ENCODE results near the gene PAX5.

Gene PAX5

DNA sequence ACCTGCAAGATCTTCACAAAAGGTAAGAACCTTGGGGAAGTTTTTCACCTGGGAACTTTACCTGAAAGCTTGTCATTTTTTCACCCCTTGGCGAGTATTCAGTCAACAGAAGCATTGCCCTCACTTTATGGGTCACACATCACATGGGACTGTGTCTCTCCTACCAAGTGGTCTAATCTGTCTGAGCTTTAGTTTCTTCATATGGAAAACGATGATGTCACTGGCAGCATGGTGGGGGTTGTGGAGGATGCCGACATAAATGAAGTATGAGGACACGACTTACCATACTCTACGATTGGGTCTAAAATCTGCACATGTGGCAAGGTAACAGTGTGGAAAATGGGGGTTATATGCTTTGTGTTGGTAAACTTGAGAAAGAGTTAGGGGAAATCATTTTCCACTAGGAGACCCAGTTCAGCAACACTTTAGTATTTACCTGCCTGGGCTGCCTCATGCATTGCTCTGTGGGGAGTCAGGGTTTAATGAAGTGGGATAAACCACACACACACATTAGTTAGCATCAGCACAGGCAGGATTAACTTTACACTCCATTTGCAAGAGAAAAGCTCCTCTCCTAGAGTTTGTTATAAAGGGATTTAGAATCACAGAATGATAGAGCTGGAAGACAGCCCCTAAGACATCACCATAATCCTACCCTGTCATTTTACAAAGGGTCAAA, 19.8 kb upstream of the PAX5 start:
- Histone ChIP-seq H4K20me1 (ENCODE audit: insufficient read depth, low read length) (no peaks in the 10 kb centered on the region), H3K9me3 (ENCODE audit: insufficient read depth, low read length, severe bottlenecking) (no peaks in the 10 kb centered on the region), H3K27me3 (ENCODE audit: insufficient read depth, low read length, poor library complexity) (peaks cover 12% of the 10 kb centered on the region), H3K9ac (ENCODE audit: low read depth, low read length) (no peak overlapping the region), H3K79me2 (ENCODE audit: insufficient read depth, low read length) (no peaks in the 10 kb centered on the region), H3K4me1 (ENCODE audit: insufficient read depth, low read length) (no peaks in the 10 kb centered on the region), H3K27ac (ENCODE audit: low read length) (no peak overlapping the region), H3K36me3 (ENCODE audit: insufficient read depth, low read length) (no peaks in the 10 kb centered on the region), H3K4me2 (ENCODE audit: insufficient read depth, low read length) (no peak overlapping the region), H3K4me3 (ENCODE audit: low read depth in 1 of 2, low read length in 2 of 2) (no peak overlapping the region), H2AFZ (ENCODE audit: low read depth, low read length) (no peak overlapping the region)
- ATAC-seq (ENCODE audit: insufficient read depth, low read depth) (no peak), DNase-seq (no peak)
- TF ChIP-seq, protein P1, sequence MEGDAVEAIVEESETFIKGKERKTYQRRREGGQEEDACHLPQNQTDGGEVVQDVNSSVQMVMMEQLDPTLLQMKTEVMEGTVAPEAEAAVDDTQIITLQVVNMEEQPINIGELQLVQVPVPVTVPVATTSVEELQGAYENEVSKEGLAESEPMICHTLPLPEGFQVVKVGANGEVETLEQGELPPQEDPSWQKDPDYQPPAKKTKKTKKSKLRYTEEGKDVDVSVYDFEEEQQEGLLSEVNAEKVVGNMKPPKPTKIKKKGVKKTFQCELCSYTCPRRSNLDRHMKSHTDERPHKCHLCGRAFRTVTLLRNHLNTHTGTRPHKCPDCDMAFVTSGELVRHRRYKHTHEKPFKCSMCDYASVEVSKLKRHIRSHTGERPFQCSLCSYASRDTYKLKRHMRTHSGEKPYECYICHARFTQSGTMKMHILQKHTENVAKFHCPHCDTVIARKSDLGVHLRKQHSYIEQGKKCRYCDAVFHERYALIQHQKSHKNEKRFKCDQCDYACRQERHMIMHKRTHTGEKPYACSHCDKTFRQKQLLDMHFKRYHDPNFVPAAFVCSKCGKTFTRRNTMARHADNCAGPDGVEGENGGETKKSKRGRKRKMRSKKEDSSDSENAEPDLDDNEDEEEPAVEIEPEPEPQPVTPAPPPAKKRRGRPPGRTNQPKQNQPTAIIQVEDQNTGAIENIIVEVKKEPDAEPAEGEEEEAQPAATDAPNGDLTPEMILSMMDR (IDR thresholded peaks at IDR 0.05; ENCODE audit: borderline replicate concordance, extremely low read depth, low read length, poor library complexity, severe bottlenecking), result no peak
- TF ChIP-seq EZH2 (IDR thresholded peaks at IDR 0.05; ENCODE audit: borderline replicate concordance, low read depth, low read length, severe bottlenecking), result no peak

DNA sequence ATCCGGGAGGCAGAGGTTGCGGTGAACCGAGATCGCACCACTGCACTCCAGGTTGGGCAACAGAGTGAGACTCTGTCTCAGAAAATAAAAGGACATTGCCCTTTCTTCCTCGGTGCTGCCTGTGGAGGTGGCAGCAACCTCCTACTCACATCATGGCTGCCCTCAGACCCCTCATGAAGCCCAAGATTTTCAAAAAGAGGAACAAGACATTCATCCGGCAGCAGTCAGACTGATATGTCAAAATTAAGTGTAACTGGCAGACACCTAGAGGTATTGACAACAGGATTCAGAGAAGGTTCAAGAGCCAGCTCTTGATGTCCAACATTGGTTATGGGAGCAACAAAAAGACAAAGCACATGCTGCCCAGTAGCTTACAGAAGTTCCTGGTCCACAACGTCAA, 12.6 kb upstream of the PAX5 start:
- peaks cover 4% of the 10 kb centered on the region for H3K27me3 ChIP-seq (ENCODE audit: insufficient read depth, low read length, poor library complexity)
- H3K36me3 ChIP-seq (ENCODE audit: insufficient read depth, low read length), result no peaks in the 10 kb centered on the region
- ATAC-seq (ENCODE audit: insufficient read depth, low read depth), result no peak
- no peak overlapping the region for H3K9ac ChIP-seq (ENCODE audit: low read depth, low read length)
- H3K27ac ChIP-seq (ENCODE audit: low read length), result no peak overlapping the region
- no peaks in the 10 kb centered on the region for H3K9me3 ChIP-seq (ENCODE audit: insufficient read depth, low read length, severe bottlenecking)
- H2AFZ ChIP-seq (ENCODE audit: low read depth, low read length), result no peak overlapping the region
- no peak overlapping the region for H3K4me3 ChIP-seq (ENCODE audit: low read depth in 1 of 2, low read length in 2 of 2)
- no peak for DNase-seq
- no peaks in the 10 kb centered on the region for H3K79me2 ChIP-seq (ENCODE audit: insufficient read depth, low read length)
- H3K4me1 ChIP-seq (ENCODE audit: insufficient read depth, low read length), result no peaks in the 10 kb centered on the region
- TF ChIP-seq, protein P1 (IDR thresholded peaks at IDR 0.05; ENCODE audit: borderline replicate concordance, extremely low read depth, low read length, poor library complexity, severe bottlenecking), result no peak
- no peak for TF ChIP-seq EZH2 (IDR thresholded peaks at IDR 0.05; ENCODE audit: borderline replicate concordance, low read depth, low read length, severe bottlenecking)
- no peak overlapping the region for H3K4me2 ChIP-seq (ENCODE audit: insufficient read depth, low read length)
- H4K20me1 ChIP-seq (ENCODE audit: insufficient read depth, low read length), result no peaks in the 10 kb centered on the region

DNA sequence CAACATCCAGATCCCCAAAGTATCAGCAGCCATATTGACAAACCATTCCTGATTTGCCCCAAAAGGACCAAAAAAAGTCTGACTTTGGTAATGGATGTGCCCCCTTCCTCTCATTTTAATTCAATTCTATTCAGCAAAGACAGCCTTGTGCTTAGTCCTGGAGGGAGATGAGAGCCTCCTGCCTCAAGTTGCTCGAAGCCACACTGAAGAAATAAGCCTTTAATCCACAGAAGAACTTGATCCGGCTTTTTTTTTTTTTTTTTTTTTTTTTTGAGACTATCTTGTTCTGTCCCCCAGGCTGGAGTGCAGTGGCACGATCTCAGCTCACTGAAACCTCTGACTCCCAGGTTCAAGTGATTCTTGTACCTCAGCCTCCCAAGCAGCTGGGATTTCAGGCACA, 8.4 kb upstream of the PAX5 start:
- H2AFZ ChIP-seq (ENCODE audit: low read depth, low read length), result no peak overlapping the region
- H3K4me3 ChIP-seq (ENCODE audit: low read depth in 1 of 2, low read length in 2 of 2), result no peak overlapping the region
- H3K4me2 ChIP-seq (ENCODE audit: insufficient read depth, low read length), result no peak overlapping the region
- DNase-seq (no peak), ATAC-seq (ENCODE audit: insufficient read depth, low read depth) (no peak)
- H3K36me3 ChIP-seq (ENCODE audit: insufficient read depth, low read length), result no peaks in the 10 kb centered on the region
- no peak overlapping the region for H3K27ac ChIP-seq (ENCODE audit: low read length)
- H4K20me1 ChIP-seq (ENCODE audit: insufficient read depth, low read length), result no peaks in the 10 kb centered on the region
- peaks cover 9% of the 10 kb centered on the region for H3K27me3 ChIP-seq (ENCODE audit: insufficient read depth, low read length, poor library complexity)
- H3K9ac ChIP-seq (ENCODE audit: low read depth, low read length), result no peak overlapping the region
- no peaks in the 10 kb centered on the region for H3K79me2 ChIP-seq (ENCODE audit: insufficient read depth, low read length)
- TF ChIP-seq, protein P1 (IDR thresholded peaks at IDR 0.05; ENCODE audit: borderline replicate concordance, extremely low read depth, low read length, poor library complexity, severe bottlenecking), result no peak
- no peak for TF ChIP-seq EZH2 (IDR thresholded peaks at IDR 0.05; ENCODE audit: borderline replicate concordance, low read depth, low read length, severe bottlenecking)
- no peaks in the 10 kb centered on the region for H3K4me1 ChIP-seq (ENCODE audit: insufficient read depth, low read length)
- no peaks in the 10 kb centered on the region for H3K9me3 ChIP-seq (ENCODE audit: insufficient read depth, low read length, severe bottlenecking)
